GM18868 (cell line): ENCODE results near the gene ETFB.

ENCODE experiments used
- ATAC-seq: cut with Tn5 transposase; IDR thresholded peaks from one replicate; pipeline ENCODE4 v1.9.1; 2021; ENCODE audit warnings: mild to moderate bottlenecking, moderate library complexity; ENCODE audit not compliant: unreplicated experiment

Gene ETFB

GRCh38 chr19:51296336-51297093 lies 69.7 kb downstream of the ETFB start:
- ATAC-seq = no peak

GRCh38 chr19:51295382-51296126 lies 70.6 kb downstream of the ETFB start:
- no peak for ATAC-seq
